Esophagus mucosa (tissue), 1 donor: ENCODE measurements around the gene GRM1. TPM values are rescaled to one million over a fixed set of nuclear protein-coding genes. Genes with fewer than 3 reads are reported as not detected.

Experiments used
- ATAC-seq: fragments of 200-7000 bp; cut with Tn5 transposase; one replicate; pipeline ENCODE4 v1.9.1; 2020
- total RNA-seq: library from RNA; stranded (reverse); gene quantifications from one replicate; pipeline ENCODE4 v1.2.4, GENCODE V29; 2023
- donor health status: DM: yes; HTN: yes; CAD: no.

Gene GRM1
- total RNA-seq, 1 donor from 2014 or later = not detected

DNA sequence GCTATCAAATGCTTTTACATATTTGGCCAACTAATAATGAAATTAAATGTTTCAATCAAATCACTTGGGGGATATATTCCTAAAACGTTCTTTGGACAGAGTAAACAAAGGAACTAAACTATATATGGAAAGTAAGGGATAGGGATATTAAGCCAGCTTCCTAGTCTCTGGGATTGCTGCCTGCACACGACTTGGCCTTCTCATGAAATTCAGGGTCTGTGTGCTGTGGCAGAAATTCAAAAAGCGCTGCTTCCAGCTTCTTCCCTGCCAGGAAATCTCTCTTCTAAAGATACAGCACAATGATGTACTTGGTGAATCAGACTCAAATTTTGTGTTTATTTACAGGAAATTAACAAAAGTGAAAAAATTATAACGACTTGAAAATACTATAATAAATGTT is 308.5 kb downstream of the GRM1 start:
- ATAC-seq = no peak

DNA sequence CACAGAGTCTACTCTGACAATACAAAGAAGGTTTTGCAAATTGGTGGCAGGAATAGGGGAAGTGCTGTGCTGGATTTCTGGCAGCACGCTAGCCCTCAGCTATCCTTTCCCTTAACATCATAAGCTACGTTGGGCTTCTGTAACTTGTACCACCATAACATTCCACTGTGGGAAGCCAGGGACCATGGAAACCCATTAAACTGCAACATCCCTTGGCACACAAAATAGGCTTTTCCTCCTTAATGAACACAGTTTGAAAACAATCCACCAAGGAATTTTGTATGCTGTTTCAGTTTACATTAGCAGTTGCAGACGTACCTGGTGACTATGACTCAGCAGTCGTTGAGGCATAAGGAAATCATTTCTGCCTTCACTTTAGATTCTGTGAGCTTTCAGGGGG is 310.9 kb downstream of the GRM1 start:
- no peak for ATAC-seq

- no peak for ATAC-seq
Observed at GRCh38 chr6:146341493-146342230, 312.8 kb downstream of the GRM1 start.

DNA sequence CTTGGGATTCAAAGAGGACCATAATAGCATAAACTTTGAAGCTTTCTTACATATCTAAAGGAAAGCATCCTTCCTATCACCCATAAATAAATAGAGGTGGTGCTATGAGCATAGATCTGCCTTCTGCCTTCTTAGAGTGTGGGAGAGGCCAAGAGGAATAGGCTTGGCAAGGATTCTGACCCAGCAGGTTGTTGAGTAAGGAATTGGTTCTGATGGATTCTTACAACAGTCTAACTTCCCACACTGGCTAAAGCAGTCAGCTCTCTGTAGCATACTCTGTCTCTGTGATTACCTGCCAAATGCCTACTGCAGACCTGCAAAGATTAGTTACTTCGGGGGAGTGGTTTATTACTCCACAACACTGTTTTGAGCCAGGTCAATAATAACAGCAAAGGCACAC is 316.7 kb downstream of the GRM1 start:
- ATAC-seq = peak; percentile 53

DNA sequence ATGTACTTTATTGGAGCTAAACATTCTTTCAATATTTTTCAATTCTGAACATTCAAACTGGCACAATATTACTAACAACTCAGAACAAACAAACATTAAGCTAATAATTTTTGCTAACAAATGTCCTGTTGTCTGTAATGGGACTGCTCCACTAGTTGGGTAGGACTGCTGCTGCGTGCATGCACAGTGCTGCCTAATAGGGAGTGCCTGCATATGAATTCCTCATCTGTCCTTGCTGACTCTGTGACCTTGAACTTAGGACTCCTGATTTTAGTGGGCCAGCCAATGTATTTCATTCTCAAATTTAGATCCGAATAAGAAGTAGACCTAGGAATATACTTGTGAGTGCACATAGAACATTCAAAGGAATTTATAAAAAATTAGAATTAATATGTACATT is 318.2 kb downstream of the GRM1 start:
- no peak for ATAC-seq

GRCh38 chr6:146347690-146348089 is 318.8 kb downstream of the GRM1 start:
- no peak for ATAC-seq

GRCh38 chr6:146351018-146351417 is 322.2 kb downstream of the GRM1 start:
- no peak for ATAC-seq

DNA sequence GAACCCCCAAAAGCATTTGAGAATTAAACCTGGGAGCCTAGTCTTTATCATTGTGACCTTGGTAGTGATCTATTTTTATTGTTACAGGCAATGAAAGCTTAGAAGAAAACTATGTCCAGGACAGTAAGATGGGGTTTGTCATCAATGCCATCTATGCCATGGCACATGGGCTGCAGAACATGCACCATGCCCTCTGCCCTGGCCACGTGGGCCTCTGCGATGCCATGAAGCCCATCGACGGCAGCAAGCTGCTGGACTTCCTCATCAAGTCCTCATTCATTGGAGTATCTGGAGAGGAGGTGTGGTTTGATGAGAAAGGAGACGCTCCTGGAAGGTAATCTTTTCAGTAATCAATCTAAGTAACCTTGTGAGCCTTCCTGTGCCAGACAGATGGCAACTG is 323.3 kb downstream of the GRM1 start:
- ATAC-seq = no peak

DNA sequence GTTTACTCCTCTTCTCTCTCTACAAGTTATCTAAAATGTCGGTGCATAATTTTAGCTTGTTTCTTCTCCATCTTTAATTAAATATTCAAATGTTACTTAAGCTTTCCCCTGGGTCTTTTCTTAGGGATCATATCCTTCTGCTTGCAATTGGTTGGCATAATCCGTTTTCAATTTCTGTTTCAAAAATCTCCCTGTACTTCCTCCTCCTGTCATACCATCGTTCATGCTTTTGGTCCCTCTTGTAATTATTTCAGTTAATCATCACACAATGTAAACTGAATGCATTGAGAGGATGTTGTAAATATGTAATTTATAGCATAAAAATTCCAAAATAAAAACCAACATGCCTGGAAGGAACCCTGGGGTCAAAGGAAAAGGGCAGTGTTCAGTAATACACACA is 325.6 kb downstream of the GRM1 start:
- no peak for ATAC-seq

DNA sequence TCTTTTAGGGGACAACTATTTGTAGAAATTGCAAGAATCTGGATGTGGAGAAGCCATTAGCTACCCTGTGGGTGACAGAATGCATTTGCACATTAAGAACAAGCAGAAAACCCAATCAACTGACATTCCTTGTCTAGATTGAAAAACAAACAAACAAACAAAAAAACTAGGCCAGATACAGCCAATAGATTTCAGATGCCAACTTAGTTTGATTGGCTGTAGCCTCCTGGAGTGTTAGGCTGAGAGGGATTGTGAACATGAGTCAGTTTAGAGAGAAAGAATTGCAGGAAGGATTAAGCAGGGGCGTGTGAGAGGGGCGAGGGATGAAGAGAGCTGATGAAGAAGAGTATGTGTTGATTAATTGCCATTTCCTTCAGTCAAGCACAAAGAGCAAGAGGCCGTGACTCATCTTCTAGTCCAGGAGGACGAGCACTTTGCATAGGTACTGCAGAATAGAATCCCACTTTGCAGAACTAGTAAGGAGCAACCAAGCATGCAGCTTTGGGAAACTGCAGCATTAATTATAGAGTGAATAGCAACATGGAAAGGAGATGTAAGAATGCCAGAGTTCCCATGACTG is 326.7 kb downstream of the GRM1 start:
- peak; percentile 19 for ATAC-seq

DNA sequence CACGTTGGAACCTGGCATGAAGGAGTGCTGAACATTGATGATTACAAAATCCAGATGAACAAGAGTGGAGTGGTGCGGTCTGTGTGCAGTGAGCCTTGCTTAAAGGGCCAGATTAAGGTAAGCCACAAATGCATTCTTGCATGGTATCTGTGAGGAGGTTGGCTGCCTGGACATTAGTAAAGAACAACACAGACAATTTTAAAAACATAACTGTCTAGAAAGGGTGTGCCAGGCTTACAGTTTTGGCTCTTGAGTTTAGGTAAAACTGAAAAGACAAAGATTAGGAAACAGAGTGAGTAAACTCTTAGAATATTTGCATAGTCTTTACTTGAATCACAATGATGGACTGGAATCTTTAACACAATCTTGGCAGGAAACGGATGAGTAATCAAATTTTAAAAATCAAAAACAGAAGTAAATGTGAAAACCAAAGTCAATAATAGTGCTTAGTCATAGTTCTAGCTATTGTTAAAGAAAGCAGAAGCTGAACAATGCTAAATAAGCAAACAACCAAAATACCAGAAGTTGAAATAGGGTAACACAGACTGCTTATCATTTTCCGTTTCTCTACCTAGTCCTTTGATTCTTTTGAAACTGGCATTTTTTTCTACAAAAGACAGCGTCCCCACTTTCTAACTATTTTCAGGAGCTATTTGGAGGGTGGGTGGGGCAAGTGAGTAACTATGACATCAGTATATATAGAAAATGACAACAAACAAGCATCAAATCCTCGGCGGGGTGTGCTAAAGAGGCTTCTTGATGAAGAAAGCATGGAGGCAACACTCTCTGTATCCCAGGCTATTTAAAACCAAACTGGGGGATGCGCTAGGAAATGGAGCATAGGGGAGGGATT is 328.9 kb downstream of the GRM1 start:
- ATAC-seq = peak; percentile 83

DNA sequence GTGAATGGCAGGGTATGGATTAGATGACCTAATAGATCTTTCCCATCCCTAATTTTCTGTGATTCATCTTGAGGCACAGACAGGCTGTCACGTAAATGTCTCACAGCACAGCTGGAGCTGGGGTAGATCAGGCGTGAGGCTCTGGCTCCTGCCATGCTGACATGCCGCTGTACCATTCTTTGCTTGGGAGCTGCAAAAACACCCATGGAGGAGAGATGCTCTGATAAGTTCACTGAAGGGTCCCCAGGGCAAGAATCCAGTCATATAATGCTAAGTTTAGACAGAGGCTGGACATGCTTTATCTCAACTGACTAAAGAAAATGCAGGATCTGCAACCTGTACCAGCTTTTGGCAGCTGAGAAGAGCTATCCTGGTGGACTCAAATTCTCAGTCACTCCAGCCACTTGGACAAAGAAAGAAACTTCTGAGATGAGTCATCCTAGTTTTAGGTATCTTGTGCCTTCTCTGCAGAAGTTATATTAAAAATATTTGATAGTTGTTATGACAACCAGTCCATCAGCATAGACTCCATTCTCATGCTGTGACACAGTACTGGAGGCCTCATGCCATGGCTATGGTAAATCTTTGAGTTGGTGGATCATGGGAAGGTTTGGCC is 329.7 kb downstream of the GRM1 start:
- ATAC-seq = peak; percentile 26

DNA sequence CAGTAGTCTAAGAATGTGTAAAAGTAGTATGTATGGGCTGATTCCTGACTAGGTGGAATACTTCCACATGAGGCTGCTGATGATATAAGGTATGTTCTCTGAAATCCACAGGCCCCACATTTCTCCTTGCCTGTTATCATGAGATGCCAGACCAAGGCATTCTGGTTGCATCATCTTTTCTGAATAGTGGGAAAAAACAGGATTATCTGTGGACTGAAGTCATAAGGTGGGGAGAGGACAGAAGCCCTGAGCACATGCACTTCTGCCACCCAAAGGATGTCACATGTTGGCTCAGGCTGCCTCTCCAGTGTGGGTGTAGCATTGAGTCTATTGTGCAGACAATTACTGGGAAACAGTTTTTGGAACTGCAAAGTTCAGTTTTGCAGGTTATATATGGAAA is 330.3 kb downstream of the GRM1 start:
- no peak for ATAC-seq

GRCh38 chr6:146361128-146361924 is 332.5 kb downstream of the GRM1 start:
- no peak for ATAC-seq

GRCh38 chr6:146363838-146364607 is 335.2 kb downstream of the GRM1 start:
- no peak for ATAC-seq

DNA sequence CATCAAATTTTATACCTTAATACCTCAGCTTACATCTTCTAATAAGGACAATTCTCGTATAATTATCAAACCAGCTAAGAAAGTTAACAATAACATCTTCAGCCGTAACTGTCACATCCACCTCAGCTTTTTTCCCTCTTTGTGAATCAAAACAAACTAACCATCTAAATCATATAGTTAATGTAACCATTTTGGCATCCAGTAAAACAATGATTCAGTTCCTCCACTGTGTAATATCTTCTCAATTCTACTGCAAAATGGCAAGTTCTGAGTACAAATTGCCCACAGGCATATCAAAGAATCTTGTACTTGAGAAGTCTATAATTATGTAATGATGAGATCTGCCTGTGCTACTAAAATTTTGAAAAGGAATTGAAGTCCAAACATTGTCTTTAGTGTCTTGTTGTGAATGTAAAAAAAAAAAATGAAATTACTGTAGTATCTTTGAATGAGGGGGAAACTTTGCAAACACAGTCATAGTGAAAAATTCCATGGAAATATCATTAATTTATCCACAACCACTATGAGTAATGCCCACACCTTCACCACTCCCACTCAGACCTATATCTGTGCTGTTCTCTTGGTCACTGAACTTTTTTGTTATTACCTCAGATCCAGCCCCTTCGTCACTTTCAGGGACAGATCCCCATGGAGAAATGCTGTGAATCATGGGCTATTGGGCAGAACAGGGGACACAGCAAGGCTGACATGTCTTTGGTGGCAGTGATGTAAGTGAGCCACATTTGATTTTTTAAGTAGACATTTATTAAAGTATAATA is 336.1 kb downstream of the GRM1 start:
- no peak for ATAC-seq

GRCh38 chr6:146367061-146367460 is 338.2 kb downstream of the GRM1 start:
- ATAC-seq = no peak

- ATAC-seq = no peak
Observed at GRCh38 chr6:146369866-146370265, 341.0 kb downstream of the GRM1 start.

- no peak for ATAC-seq
Observed at GRCh38 chr6:146381486-146381885, 352.6 kb downstream of the GRM1 start.

GRCh38 chr6:146388736-146389364 is 360.0 kb downstream of the GRM1 start:
- no peak for ATAC-seq
